ENCODE data around the gene DPP6.

GRCh38 chr7:154867068-154867467 is 814.9 kb downstream of the DPP6 start:
- no peak for TF ChIP-seq POLR2A (IDR thresholded peaks at IDR 0.05)
- TF ChIP-seq CTCF (IDR thresholded peaks at IDR 0.05 in 4 of 5, conservative IDR thresholded peaks at IDR 0.05 in 1 of 5): no peak
